KBM-7 (cell line): ENCODE measurements around the gene ADGRD1.

Experiments used
- DNase-seq: peaks from one replicate; pipeline ENCODE4 v3.0.0-alpha.2; 2015
- in situ Hi-C: fragments of 300-500 bp; cut with MboI; formaldehyde crosslinking; loops from 2 replicates; pipeline ENCODE4 v1.14.3; 2020; ENCODE audit warnings: low sequenced_read_pairs, low pct_unique_long_range_greater_than_20kb, mixed read lengths

Gene ADGRD1

GRCh38 chr12:131013118-131013517 lies 59.4 kb downstream of the ADGRD1 start:
- DNase-seq: no peak
- in situ Hi-C loops: no loop called here

GRCh38 chr12:131014343-131014742 lies 60.6 kb downstream of the ADGRD1 start:
- in situ Hi-C loops: no loop called here
- no peak for DNase-seq

- in situ Hi-C loops: no loop called here
- DNase-seq: no peak
Observed at GRCh38 chr12:131015581-131016337, 62.1 kb downstream of the ADGRD1 start.

GRCh38 chr12:131017477-131017991 lies 63.8 kb downstream of the ADGRD1 start:
- in situ Hi-C loops: no loop called here
- no peak for DNase-seq

- in situ Hi-C loops: no loop called here
- no peak for DNase-seq
Observed at GRCh38 chr12:131018019-131018620, 64.4 kb downstream of the ADGRD1 start.

GRCh38 chr12:131018808-131019397 lies 65.2 kb downstream of the ADGRD1 start:
- no peak for DNase-seq
- in situ Hi-C loops: no loop called here

- DNase-seq: no peak
- in situ Hi-C loops: no loop called here
Observed at GRCh38 chr12:131020326-131021153, 66.8 kb downstream of the ADGRD1 start.

- in situ Hi-C loops: no loop called here
- DNase-seq: no peak
Observed at GRCh38 chr12:131021154-131021541, 67.4 kb downstream of the ADGRD1 start.

GRCh38 chr12:131024026-131024425 lies 70.3 kb downstream of the ADGRD1 start:
- in situ Hi-C loops: no loop called here
- DNase-seq: no peak

- in situ Hi-C loops: no loop called here
- DNase-seq: no peak
Observed at GRCh38 chr12:131024721-131025120, 71.0 kb downstream of the ADGRD1 start.

- in situ Hi-C loops: no loop called here
Observed at GRCh38 chr12:131025234-131025633, 71.5 kb downstream of the ADGRD1 start.

GRCh38 chr12:131025939-131026702 lies 72.4 kb downstream of the ADGRD1 start:
- in situ Hi-C loops: no loop called here
- no peak for DNase-seq

More at GRCh38 chr12:131025234-131025633, 71.5 kb downstream of the ADGRD1 start:
- DNase-seq: no peak

GRCh38 chr12:131026754-131027153 lies 73.0 kb downstream of the ADGRD1 start:
- no peak for DNase-seq
- in situ Hi-C loops: no loop called here

GRCh38 chr12:131027264-131027663 lies 73.6 kb downstream of the ADGRD1 start:
- DNase-seq: no peak
- in situ Hi-C loops: no loop called here

- in situ Hi-C loops: no loop called here
Observed at GRCh38 chr12:131027876-131028586, 74.3 kb downstream of the ADGRD1 start.

GRCh38 chr12:131028587-131029338 lies 75.1 kb downstream of the ADGRD1 start:
- no peak for DNase-seq
- in situ Hi-C loops: no loop called here

More at GRCh38 chr12:131027876-131028586, 74.3 kb downstream of the ADGRD1 start:
- DNase-seq: no peak

- in situ Hi-C loops: no loop called here
- no peak for DNase-seq
Observed at GRCh38 chr12:131030472-131031328, 77.0 kb downstream of the ADGRD1 start.
